Activated CD4-positive, alpha-beta T cell treated with anti-CD3 and anti-CD28 coated beads, Interleukin-2, Interleukin-6, amounts not matched to agents 100 ng/mL and 50 ng/mL, durations not matched to agents 16 hours and 8 hours (primary cell): Measurements from ENCODE around the gene ENTR1.
"Not testable (repeated sequence)": the region's sequence is repeated elsewhere in the genome, so short reads cannot be mapped to it uniquely, and the experiment has no call there.

Experiments used
- DNase-seq: peaks from one replicate; pipeline ENCODE4 v3.0.0-alpha.2; 2020

The ENTR1 gene

GRCh38 chr9:136438548-136439480, 28.4 kb upstream of the ENTR1 start:
- peak; percentile 74 for DNase-seq

DNA sequence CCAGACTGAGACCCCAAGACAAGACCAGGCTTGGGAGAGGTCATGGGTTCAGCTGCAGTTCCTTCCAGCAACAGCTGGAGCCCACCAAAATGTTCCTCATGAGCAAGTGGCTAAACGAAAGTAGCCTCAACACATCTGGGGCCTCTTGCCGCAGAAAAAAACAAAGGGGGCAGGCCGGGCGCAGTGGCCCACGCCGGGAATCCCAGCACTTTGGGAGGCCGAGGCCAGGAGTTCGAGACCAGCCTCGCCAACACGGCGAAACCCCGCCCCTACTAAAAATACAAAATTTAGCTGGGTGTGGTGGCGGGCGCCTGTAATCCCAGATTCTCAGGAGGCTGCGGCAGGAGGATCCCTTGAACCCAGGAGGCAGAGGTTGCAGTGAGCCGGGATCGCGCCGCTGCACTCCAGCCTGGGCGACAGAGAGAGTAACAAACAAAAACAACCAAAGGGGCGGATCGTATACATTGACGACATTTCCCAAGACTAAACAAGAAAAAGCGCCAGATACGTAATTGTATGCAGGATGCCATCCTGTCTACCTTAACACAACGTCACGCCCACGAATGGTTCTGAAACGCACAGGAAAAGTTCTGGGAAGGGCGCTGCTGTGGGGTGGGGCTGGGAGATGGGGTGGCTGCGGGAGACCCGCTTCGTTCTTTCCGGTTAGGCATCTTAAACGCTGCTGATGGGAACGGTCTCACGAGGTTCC, 27.6 kb upstream of the ENTR1 start:
- DNase-seq: peak; percentile 10

- no peak for DNase-seq
These were observed 27.0 kb upstream of the ENTR1 start for GRCh38 chr9:136437430-136437829.

DNA sequence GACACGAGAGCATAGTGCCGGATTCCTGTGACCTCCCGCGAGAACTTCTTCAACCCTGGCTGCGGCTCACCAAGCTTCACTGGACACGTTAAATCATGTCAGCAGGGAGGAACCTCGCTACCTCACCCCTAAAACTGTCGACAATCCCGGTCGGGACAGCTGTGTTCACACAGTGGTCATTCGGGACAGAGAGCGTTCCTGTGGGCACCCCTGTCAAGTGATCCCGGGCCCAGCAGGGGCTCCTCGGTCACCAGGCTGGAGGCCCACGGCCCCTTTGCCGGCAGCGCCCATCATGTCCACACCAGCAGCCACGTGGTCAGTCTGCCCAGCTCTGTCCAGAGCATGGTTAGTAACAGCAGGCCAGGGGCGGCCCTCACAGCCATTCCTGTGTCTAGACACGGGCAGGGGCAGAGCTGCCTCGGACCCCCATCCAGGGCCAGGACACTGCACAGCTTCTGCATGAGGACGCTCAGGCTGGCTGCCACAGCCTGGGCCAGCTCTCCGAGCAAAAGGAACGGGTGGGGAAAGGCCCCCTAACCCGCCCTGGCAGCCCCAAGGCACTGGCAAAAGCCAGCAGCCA, 25.7 kb upstream of the ENTR1 start:
- DNase-seq: no peak

GRCh38 chr9:136434580-136435169, 24.3 kb upstream of the ENTR1 start:
- DNase-seq: no peak

DNA sequence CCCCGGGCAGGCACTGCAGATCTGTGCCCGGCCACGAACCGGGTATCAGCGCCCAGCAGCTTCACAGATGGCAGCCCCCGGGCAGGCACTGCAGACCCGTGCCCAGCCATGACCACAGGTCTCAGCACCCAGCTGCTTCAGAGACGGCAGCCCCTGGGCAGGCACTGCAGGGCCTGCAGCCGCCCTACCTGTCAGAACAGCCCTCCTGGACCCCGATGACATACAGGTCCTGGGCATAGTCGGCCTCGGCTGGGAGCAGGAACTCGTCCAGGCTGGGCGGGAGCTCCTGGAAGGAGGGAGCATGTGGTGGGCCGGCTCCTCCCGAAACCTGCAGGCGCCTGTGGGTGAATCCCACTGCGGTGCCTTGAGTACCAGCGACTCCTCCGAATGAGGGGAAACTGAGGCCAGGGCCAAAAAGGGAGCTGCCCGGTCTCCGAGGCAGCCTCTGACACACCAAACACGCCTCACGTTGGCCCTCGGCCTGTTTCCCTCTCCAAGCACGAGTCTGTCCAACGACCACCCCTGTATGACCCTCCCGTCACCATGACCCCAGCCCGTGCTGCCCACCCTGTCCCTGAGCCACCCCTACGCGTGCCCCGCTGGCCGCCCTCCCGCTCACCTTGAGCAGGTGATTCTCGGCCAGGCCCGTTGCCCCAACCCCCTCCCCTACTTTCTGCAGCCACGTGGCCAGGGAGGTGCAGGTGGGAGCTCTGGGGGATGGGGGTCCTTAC, 23.6 kb upstream of the ENTR1 start:
- DNase-seq: no peak

DNA sequence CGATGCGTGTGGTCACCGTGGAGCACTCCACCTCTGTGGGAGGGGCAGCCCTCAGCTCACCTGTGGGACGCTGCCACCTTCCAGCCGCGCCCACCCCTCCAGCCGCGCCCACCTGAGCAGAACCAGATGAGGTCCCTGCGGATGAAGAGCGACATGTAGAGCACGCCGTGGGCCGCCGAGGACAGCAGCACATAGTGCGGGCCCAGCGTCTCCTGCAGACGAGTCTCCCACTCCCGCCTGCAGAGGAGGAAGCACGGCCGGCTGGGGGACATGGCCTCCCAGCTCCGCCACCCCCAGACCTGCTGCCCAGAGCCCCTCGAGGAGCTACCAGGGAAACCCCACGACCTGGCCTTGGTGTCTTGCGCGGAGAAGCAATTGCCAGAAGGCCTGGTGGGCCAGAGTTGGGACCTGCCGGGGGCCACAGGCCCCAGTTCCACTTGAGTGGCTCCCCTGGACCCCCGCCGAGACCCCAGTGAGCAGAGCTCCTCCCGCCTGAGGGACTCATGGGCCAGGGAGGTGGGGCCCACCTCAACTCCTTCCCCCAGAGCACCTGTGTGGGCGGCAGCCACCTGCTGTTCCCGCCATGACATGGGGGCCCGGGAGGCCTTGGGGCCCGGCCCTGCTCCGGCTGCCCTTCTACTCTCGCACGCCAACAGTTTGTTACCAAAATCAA, 22.8 kb upstream of the ENTR1 start:
- DNase-seq: no peak

- no peak for DNase-seq
These were observed 22.2 kb upstream of the ENTR1 start for GRCh38 chr9:136432591-136432990.

- no peak for DNase-seq
These were observed 21.5 kb upstream of the ENTR1 start for GRCh38 chr9:136431782-136432350.

GRCh38 chr9:136430588-136431234, 20.3 kb upstream of the ENTR1 start:
- DNase-seq: no peak

- DNase-seq: no peak
These were observed 19.5 kb upstream of the ENTR1 start for GRCh38 chr9:136429683-136430491.

- DNase-seq: no peak
These were observed 18.7 kb upstream of the ENTR1 start for GRCh38 chr9:136429075-136429628.

- DNase-seq: no peak
These were observed 16.4 kb upstream of the ENTR1 start for GRCh38 chr9:136426787-136427186.

DNA sequence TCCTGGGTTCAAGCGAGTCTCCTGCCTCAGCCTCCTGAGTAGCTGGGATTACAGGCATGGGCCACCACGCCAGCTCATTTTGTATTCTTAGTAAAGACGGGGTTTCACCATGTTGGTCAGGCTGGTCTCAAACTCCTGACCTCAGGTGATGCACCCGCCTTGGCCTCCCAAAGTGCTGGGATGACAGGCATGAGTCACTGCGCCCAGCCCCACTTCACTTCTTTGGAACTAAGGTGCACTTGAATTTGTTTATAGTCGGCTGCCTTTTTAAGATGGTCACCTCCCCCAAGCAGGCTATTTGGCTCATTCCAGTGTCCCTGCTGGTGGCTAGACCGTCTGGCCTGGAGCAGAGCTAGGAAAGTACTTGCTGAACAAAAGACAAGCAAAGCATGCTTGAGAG, 15.0 kb upstream of the ENTR1 start:
- DNase-seq: not testable (repeated sequence)

- DNase-seq: no peak
These were observed 14.4 kb upstream of the ENTR1 start for GRCh38 chr9:136424750-136425362.

DNA sequence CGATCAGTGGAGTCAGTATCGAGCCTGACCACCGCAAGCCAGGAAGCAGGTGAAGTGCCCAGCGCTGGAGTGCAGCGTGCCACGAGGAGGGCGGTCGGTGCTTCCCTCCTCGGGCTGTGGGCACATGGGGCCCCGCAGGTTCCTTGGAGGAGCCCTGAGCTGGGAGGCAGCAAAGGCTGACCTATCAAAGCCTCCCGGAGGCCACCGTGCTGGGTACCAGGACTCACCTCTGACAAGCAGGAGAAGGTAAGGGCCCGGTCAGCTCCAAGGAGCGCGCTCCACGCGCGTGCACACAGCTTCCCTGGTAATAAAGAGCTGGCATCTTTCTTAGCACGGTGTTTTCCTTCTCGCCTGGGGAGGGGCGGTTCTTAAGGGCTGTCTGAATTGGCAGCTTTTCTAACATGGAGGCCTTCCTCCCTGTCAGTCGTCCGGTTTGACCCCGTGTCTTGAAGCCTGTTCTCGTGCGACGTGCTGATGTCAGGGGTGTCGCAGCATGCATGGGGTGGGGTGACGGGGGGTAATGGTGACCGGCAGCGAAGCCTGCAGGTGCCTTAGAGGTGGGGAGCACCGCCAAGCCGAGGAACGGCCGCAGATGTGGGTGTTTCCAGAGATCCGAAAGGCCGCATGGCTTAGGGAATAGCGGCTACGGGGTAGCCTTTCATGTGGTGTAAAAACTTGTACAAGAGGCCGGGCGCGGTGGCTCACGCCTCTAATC, 13.2 kb upstream of the ENTR1 start:
- no peak for DNase-seq

GRCh38 chr9:136422876-136423275, 12.5 kb upstream of the ENTR1 start:
- DNase-seq: no peak

DNA sequence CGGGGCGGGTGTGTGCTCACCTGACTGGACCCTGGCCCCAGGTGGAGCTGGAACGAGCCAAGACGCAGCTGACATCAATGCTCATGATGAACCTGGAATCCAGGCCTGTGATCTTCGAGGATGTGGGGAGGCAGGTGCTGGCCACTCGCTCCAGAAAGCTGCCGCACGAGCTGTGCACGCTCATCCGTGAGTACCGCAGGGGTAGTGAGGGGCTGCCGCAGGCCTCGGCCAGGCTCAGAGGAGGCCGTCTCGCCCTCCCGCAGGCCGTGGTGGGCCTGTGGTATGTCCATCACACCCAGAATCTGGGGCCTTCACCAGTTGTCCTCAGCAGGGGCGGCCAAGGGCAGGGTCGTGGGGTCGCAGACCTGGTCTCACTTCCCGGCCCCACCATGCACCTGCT, 11.4 kb upstream of the ENTR1 start:
- no peak for DNase-seq

DNA sequence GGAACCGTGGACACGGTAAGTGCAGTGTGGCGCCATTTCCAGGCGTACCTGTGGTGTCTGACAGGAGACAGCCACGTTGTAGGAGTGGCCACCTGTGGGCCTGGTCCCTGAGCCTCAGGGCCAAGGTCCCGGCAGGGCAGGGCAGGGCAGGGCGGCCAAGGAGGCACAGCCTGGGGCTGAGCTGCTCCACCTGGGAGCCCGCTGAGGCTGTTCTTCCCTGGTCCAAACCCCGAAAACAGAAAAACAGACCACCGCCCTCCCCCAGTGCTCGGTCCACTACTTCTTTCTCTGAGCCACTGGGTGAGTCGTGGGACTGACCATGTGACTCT, 8.6 kb upstream of the ENTR1 start:
- no peak for DNase-seq
